ENCODE results near the gene GCAT. TPM values are rescaled to one million over a fixed set of nuclear protein-coding genes. Genes with fewer than 3 reads are reported as not detected.

The GCAT gene
- total and polyA plus RNA-seq, 9 of the 15 experiments (the other 6 are each of a cell fraction or from before 2014, with no cell fraction given), result 1.9 to 69.9 (median 26.4) TPM

- in situ Hi-C loops (cut with MboI) (no loop called here), intact Hi-C loops (cut with micrococcal nuclease) (no loop called here)
- FAIRE-seq, result no peak
- Histone ChIP-seq H2AFZ (ENCODE audit: low read depth, low read length) (no peak overlapping the region), H3K36me3 (ENCODE audit: control insufficient read depth, insufficient read depth, low read length) (peaks cover 3% of the 10 kb centered on the region; the same call in 2 of the 3 replicates), H3K4me2 (ENCODE audit: insufficient read depth, low read length) (no peak overlapping the region; the same call in 1 of the 2 replicates), H3K9me1 (ENCODE audit: control insufficient read depth, insufficient read depth, low read length) (no peaks in the 10 kb centered on the region), H3K27me3 (ENCODE audit: control insufficient read depth in 2 of 2, insufficient read depth in 2 of 2, low read length in 2 of 2) (no peaks in the 10 kb centered on the region), H3K79me2 (ENCODE audit: control insufficient read depth, insufficient read depth, low read length) (no peaks in the 10 kb centered on the region), H3K4me3 (no peak overlapping the region), H3K9ac (ENCODE audit: insufficient read depth in 1 of 2, low read depth in 2 of 2, low read length in 2 of 2) (no peak overlapping the region), H4K20me1 (replicated peaks; ENCODE audit: control insufficient read depth, insufficient read depth, low read length) (no peaks in the 10 kb centered on the region), H3K4me1 (replicated peaks in 1 of 2; ENCODE audit: control insufficient read depth in 2 of 2, insufficient read depth in 2 of 2, low read length in 2 of 2) (peaks cover 7 to 23% of the 10 kb centered on the region in 2 experiments; a peak in 4 of 5 replicates), H3K27ac (ENCODE audit: extremely low read depth, low read depth, low read length) (no peak overlapping the region), H3K9me3 (replicated peaks; ENCODE audit: control insufficient read depth, insufficient read depth, low read depth, low read length) (no peaks in the 10 kb centered on the region)
- no peak for ATAC-seq
- ChIA-PET CTCF (ENCODE audit: low intra/inter-chr PET ratio) (no interaction called here), POLR2A (no interaction called here)
- TF ChIP-seq NCOA2 (IDR thresholded peaks at IDR 0.05; ENCODE audit: partially characterized antibody in 2 of 2), result no peak
- no peak for TF ChIP-seq AFF4 (CRISPR knock-in tag; IDR thresholded peaks at IDR 0.05)
- TF ChIP-seq ZNF57 (CRISPR knock-in tag; IDR thresholded peaks at IDR 0.05), result no peak
- TF ChIP-seq ZNF324 (CRISPR knock-in tag; IDR thresholded peaks at IDR 0.05), result no peak
- no peak for TF ChIP-seq SNIP1 (IDR thresholded peaks at IDR 0.05; ENCODE audit: low read depth)
- 0 out of 2 replicates have a peak, but pooled peaks have one; percentile 20 for TF ChIP-seq SPI1 (IDR thresholded peaks at IDR 0.05; ENCODE audit: borderline replicate concordance, low read depth, low read length)
- TF ChIP-seq ZNF175 (CRISPR knock-in tag; IDR thresholded peaks at IDR 0.05; ENCODE audit: low read depth), result no peak
- no peak for TF ChIP-seq PHF20 (IDR thresholded peaks at IDR 0.05; ENCODE audit: partially characterized antibody)
- 39% methylated on average over 6 of the region's 8 CpGs for WGBS (ENCODE audit: insufficient coverage, low coverage, missing lambda C conversion rate)
- BruUV-seq (replicated peaks), result no TSS peak
- no peak for DNase-seq (ENCODE audit: extremely low read depth in 1 of 4, low spot score in 3 of 4)
Observed at GRCh38 chr22:37822079-37822833, 14.5 kb downstream of the GCAT start.
